Inferior parietal cortex (tissue), 1 donor: ENCODE measurements around the gene GPBAR1.

Experiments used
- DNase-seq: peaks from one replicate; pipeline ENCODE4 v3.0.0-alpha.2; 2016; ENCODE audit errors: extremely low spot score

The GPBAR1 gene

GRCh38 chr2:218244204-218244603 is 16.6 kb upstream of the GPBAR1 start:
- no peak for DNase-seq

- DNase-seq: no peak
Measured at GRCh38 chr2:218244665-218245064, 16.1 kb upstream of the GPBAR1 start.

GRCh38 chr2:218245214-218245613 is 15.6 kb upstream of the GPBAR1 start:
- DNase-seq: no peak

GRCh38 chr2:218249691-218250090 is 11.1 kb upstream of the GPBAR1 start:
- DNase-seq: no peak

GRCh38 chr2:218252509-218253231 is 8.1 kb upstream of the GPBAR1 start:
- no peak for DNase-seq

GRCh38 chr2:218253232-218253625 is 7.6 kb upstream of the GPBAR1 start:
- no peak for DNase-seq

- no peak for DNase-seq
Measured at GRCh38 chr2:218255446-218255845, 5.4 kb upstream of the GPBAR1 start.

GRCh38 chr2:218256612-218257350 is 4.0 kb upstream of the GPBAR1 start:
- no peak for DNase-seq

- DNase-seq: no peak
Measured at GRCh38 chr2:218257390-218257981, 3.3 kb upstream of the GPBAR1 start.

GRCh38 chr2:218259099-218259961 is 1.5 kb upstream of the GPBAR1 start:
- no peak for DNase-seq

GRCh38 chr2:218260166-218260565 is 649 bp upstream of the GPBAR1 start:
- no peak for DNase-seq

- no peak for DNase-seq
Measured at GRCh38 chr2:218261423-218262236, 815 bp downstream of the GPBAR1 start.

- no peak for DNase-seq
Measured at GRCh38 chr2:218262237-218262600, 1.4 kb downstream of the GPBAR1 start.

GRCh38 chr2:218262631-218263586 is 2.1 kb downstream of the GPBAR1 start:
- no peak for DNase-seq

GRCh38 chr2:218263817-218264641 is 3.2 kb downstream of the GPBAR1 start:
- DNase-seq: no peak

- DNase-seq: no peak
Measured at GRCh38 chr2:218264773-218265561, 4.2 kb downstream of the GPBAR1 start.

- no peak for DNase-seq
Measured at GRCh38 chr2:218265626-218266025, 4.8 kb downstream of the GPBAR1 start.

- DNase-seq: no peak
Measured at GRCh38 chr2:218266316-218266979, 5.6 kb downstream of the GPBAR1 start.
